GM21528 (cell line): Measurements from ENCODE around the gene TMPRSS9.
"Not testable (repeated sequence)": the region's sequence is repeated elsewhere in the genome, so short reads cannot be mapped to it uniquely, and the experiment has no call there.

Experiments used
- ATAC-seq: cut with Tn5 transposase; IDR thresholded peaks from one replicate; pipeline ENCODE4 v1.9.1; 2021; ENCODE audit warnings: mild to moderate bottlenecking, moderate library complexity; ENCODE audit not compliant: unreplicated experiment, low FRiP score

TMPRSS9 gene

DNA sequence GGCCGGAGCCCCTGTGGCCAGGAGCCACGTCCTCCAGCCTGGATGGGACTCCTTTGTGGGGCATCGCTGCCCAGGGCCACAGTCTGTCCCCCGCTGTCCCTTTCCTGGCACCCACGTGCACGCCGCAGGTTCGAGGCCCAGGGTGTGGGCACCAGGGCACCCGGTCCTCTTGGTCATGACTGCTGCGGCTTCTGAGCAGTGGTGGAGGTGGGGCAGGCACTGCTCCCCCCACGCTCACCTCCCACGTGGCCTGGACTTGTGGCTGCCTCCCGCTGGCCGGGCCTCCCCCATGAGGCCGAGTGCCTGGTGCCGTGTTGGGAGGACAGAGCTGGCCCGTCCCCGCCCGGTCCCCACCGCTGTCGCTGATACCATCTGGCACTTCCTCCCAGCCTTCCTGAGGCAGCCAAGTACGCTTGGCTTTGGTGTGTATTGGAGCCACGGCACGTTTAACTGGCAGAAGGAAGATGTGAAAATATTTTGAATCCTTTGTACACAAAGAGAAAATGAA, 18.8 kb upstream of the TMPRSS9 start:
- ATAC-seq = no peak

- ATAC-seq = no peak
Measured at GRCh38 chr19:2341982-2342381, 18.1 kb upstream of the TMPRSS9 start.

DNA sequence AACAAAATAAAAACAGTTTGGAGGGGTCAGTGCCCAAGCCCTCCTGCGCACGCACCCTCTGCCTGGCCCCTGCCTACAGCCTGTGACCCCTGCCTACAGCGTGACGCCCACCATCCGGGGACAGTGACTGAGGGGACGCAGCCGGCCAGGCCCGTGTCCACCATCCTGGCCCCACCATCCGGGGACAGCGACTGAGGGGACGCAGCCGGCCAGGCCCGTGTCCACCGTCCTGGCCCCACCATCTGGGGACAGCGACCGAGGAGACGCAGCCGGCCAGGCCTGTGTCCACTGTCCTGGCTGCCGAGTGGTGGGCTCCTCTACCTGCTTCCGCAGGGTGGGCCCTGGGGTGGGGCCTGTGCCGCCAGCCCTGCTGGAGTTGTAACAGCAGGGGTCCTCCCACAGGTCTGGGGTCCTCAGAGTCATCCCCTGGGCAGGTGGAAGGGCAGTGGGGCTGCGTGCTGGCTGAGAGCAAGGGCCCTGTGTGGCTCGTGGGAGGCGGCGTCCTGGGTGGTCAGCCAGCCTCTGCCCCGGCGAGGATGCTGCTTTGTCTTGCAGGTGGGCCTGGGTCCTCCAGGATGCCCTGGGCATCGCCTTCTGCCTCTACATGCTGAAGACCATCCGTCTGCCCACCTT, 17.3 kb upstream of the TMPRSS9 start:
- no peak for ATAC-seq

DNA sequence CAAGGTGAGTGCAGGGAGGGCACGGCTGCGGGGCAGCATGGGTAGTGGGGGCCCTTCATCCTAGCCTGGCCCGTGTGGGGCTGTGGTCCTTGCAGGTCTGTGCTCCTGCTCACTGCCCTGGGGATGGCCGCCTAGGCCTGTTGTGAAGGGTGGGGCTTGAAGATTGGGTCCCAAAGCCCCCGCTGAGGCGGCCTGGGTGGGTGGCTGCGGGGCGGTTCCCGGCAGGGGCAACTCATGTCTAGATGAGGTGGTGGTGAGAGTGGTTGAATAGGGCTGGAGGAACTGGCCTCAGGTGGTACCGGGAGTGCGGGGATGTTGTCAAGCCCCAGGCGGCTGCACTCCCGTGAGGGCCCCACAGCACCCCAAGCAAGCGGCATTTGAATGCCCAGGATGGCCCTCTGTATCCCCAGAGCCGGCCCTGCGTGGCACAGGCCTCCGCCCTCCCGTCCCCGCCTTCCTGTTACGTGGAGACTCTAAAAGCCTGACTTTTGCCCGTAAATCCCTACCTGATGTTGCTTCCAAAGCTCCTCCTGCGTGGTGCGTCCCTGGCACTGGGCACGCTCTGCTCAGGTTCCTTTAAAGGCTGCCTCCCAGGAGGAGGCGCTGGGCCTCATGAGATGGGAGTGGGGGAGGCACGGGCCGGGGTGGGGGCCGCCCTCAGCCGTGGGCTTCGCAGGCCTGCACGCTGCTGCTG, 16.6 kb upstream of the TMPRSS9 start:
- ATAC-seq = no peak

GRCh38 chr19:2344381-2344870, 15.6 kb upstream of the TMPRSS9 start:
- ATAC-seq = no peak

DNA sequence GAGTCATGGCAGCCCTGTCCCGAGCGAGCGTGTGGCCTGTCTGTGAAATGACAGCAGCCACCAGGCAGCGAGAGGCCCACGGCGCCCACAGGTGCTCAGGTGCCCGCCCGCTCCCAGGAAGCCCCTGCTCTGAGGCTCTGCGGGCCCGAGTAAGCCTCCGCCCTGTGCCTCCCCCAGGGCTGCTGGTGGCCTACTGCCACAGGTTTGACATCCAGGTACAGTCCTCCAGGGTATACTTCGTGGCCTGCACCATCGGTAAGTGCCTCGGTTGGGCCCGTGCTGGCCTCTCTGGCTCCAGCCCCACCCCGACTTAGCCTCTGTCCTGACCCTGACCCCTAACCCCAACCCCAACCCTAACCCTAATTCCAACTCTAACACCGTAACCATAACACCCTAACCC, 15.0 kb upstream of the TMPRSS9 start:
- ATAC-seq = no peak

DNA sequence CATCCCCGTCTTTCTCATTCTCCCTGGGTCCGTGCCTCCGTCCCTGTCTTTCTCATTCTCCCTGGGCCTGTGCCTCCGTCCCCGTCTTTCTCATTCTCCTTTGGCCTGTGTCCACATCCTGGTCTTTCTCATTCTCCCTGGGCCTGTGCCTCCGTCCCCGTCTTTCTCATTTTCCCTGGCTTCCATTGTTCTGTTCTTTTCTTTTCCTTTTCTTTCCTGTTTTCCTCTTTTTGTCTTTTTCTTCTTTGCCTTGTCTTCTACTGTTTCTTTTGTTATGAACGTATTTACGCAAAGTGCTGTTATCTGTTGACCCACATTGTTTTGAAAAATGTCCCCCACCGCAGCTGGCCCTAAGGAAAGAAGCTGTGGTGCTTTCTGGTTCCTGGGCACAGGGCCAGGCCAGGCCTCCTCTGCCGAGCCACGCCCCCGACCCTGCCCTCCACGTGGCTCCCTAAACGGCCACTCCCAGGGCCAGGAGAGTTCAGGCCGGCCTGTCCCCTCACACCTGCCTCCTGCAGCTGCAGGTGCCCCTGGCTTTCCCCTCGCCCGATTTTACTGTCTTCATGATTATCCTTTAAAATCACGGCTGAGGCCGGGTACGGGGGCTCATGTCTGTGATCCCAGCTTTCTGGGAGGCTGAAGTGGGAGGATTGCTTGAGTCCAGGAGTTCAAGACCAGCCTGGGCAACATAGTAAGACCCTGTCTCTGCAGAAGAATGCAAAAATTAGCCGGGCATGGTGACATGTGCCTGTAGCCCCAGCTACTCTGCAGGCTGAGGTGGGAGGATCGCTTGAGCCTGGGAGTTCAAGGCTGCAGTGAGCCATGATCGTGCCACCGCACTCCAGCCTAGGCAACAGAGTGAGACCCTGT, 14.0 kb upstream of the TMPRSS9 start:
- ATAC-seq = no peak

DNA sequence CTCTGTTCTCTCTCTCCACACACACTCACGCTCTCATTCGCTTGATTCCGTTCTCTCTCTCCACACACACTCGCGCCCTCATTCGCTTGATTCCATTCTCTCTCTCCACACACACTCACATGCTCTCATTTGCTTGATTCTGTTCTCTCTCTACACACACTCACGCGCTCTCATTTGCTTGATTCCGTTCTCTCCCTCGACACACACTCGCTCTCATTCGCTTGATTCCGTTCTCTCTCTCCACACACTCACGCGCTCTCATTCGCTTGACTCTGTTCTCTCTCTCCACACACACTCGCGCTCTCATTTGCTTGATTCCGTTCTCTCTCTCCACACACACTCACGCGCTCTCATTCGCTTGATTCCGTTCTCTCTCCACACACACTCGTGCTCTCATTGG, 10.2 kb upstream of the TMPRSS9 start:
- ATAC-seq = not testable (repeated sequence)

DNA sequence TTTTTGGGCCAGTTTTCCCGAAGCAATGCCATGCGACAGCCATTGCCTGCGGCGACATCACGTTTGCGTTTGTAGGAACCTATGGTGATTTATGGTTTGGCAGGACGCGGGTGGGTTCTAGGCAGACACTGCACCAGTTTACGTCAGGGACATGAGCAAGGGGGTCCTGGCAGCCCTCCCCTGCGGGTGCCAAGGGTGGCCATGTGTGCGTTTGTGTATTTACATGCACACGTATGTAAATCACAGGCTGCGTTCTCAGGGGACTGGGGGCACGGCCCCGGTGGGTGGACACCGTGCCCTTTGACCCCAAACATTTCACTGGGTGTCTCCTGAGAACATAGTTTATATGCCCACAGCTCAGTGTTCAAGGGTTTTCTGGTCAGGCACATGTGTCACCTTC, 9.4 kb upstream of the TMPRSS9 start:
- ATAC-seq = no peak

DNA sequence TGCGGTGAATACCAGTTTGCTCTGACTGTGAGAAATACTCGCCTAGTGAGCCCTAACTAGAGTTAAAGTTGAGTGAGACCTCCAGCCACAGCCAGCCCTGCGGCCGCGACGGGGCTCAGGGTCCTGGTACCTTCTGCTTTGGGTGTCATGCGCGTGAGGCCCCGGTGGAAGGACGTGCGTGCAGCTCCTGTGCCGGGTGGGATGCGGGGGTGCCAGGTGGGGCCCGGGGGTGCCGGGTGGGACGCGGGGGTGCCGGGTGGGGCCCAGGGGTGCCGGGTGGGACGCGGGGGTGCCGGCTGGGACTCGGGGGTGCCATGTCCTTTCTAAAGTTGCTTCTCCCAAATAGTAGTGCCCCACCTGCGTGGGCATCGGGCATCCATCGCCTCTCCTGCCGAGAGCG, 8.5 kb upstream of the TMPRSS9 start:
- no peak for ATAC-seq

- ATAC-seq = no peak
Measured at GRCh38 chr19:2352121-2352520, 7.9 kb upstream of the TMPRSS9 start.

GRCh38 chr19:2353159-2353886, 6.7 kb upstream of the TMPRSS9 start:
- ATAC-seq = no peak

DNA sequence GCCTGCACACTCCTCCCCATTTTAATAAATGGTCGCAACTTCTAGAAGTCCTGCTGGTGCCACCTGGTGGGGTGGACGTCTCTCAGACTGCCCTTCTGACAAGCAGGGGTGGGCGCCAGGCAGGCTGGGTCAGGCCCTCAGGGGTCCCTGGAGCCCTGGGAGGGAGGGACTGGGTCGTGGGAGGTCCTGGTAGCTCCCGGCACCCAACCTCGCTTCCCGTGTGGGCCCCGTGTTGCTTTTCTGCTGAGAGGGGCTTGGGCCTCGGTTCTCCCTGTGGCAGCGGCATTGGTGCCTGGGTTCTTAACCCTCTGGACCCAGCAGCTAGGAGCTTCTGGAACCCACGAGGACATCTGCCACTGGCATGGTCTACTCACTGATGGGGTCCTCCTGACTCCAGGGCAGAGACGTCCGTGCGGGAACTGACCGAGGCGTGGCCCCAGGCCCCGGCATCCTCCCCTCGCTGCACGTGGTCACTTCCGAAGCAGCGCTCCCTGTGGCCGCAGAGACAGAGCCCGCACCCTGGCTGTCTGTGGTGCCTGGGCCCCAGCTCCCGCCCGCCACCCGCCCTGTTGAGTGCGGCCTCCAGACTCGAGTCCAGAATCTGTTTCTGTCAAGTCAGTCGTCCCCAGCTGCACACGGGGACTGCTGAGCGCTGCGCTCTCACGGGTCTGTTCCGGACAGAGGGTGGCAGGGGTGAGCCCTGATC, 6.0 kb upstream of the TMPRSS9 start:
- ATAC-seq = no peak

GRCh38 chr19:2354670-2355069, 5.4 kb upstream of the TMPRSS9 start:
- ATAC-seq = no peak

DNA sequence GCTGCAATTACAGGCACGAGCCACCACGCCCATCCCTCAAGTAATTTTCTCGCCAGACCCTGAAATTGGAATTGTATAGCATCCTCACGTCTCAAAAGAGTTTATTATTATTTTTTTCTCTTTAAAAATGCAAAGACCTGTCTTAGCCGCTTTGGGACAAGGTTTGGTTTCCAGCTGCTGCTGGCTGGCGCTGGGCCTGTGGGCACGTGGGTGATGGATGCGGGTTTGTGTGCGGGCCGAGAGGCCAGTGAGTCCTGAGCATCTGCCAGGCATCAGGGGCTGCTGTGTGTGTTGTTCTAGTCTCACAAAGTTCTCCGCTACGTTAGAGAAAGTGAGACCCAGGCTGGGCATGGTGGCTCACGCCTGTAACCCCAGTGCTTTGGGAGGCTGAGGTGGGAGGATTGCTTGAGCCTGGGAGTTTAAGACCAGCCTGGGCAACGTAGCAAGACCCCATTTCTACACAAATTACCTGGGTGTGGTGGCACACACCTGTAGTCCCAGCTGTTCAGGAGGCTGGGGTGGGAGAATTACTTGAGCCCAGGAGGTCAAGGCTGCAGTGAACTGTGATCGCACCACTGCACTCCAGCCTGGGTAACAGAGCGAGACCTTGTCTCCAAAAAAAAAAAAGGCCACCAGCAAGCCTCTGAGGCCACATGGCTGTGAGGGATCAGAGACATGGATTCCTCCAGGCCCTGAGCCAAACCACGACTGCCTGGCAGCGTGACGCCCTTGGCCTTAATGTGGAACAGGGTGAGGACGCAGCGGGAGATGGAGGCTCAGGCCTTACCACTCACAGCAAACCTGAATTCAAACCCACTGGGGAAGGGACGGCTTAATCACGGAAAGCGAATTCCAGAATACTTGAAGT, 4.7 kb upstream of the TMPRSS9 start:
- no peak for ATAC-seq

DNA sequence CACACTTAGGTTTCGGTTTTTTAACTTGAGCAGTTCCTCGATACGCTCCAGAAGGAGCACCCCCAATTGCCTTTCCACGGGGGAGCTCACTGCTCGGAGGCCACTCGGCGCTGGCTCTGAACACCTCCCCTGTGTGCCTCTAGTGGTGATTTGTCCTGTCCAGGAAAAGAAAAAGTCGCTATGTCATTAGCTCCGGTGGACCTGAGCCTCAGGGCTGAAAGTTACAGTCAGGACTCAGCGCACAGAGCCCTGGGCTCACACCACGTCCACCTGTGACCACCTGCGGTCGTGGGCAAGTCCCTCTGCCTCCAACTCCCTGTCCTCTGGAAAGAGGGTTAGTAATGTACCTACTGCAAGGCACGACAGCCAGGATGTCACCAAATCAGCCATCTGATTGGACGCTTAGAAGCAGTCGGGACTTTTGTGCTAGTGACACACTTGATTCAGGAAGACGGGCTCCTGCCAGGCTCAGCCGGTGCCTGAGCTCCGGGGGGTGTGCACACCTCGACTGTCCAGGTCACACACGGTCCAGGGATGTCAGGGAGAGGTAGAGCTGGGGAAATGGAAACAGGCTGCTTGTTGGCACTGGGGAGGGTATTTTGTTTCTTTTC, 3.9 kb upstream of the TMPRSS9 start:
- ATAC-seq = no peak

- ATAC-seq = no peak
Measured at GRCh38 chr19:2357279-2358206, 2.5 kb upstream of the TMPRSS9 start.
